WTC11 (cell line): ENCODE measurements around the gene RALY. TPM values are rescaled to one million over a fixed set of nuclear protein-coding genes. Genes with fewer than 3 reads are reported as not detected.

Experiments
- ATAC-seq: fragments of 200-7000 bp; cut with Tn5 transposase; 2 replicates; pipeline ENCODE4 v1.10.0; 2021; ENCODE audit warnings: mild to moderate bottlenecking, moderate library complexity
- Bru-seq: library from RNA; stranded (reverse); fragments of 400-500 nt; gene quantifications from one replicate; lab custom pipeline; 2021; lab: Mats Ljungman, UMichigan
- CTCF ChIA-PET: fragments of 300-600 bp; sonication (Branson Sonifier 250); formaldehyde crosslinking; loops from one replicate; lab custom pipeline; 2021; ENCODE audit warnings: antibody characterized with exemption; lab: Charles Lee
- POLR2A ChIA-PET: fragments of 350-600 bp; sonication (Branson Sonifier 250); formaldehyde crosslinking; loops from one replicate; lab custom pipeline; 2021; ENCODE audit warnings: antibody characterized with exemption; lab: Charles Lee
- DNase-seq: peaks from one replicate; pipeline ENCODE4 v3.0.0; 2021; ENCODE audit warnings: low spot score
- H3K27ac Mint-ChIP-seq: 2 replicates; pipeline ENCODE4 v1.8.0; 2021; ENCODE audit warnings: mixed read lengths
- H3K27me3 Mint-ChIP-seq: 2 replicates; pipeline ENCODE4 v1.8.0; 2021; ENCODE audit warnings: low read depth, mild to moderate bottlenecking, moderate library complexity, mixed read lengths
- H3K36me3 Mint-ChIP-seq: 2 replicates; pipeline ENCODE4 v1.8.0; 2021; ENCODE audit warnings: mixed read lengths
- H3K4me1 Mint-ChIP-seq: 2 replicates; pipeline ENCODE4 v1.8.0; 2022; ENCODE audit warnings: mixed read lengths
- H3K4me3 Mint-ChIP-seq: 2 replicates; pipeline ENCODE4 v1.8.0; 2021; ENCODE audit warnings: mild to moderate bottlenecking, moderate library complexity, mixed read lengths
- H3K9me3 Mint-ChIP-seq: 2 replicates; pipeline ENCODE4 v1.8.0; 2021; ENCODE audit warnings: mixed read lengths
- CBFB ChIP-seq: sonication (generic); formaldehyde crosslinking; IDR thresholded peaks from 2 replicates; pipeline ENCODE4 v1.8.1; 2022; ENCODE audit warnings: mild to moderate bottlenecking, low read depth, missing genetic modification reagents
- CDX4 ChIP-seq: fragments of 250-450 bp; sonication (Bioruptor Pico); IDR thresholded peaks from 2 replicates; pipeline ENCODE4 v1.9.0; 2021; ENCODE audit warnings: moderate library complexity, mild to moderate bottlenecking, inconsistent platforms, borderline replicate concordance
- CREB1 ChIP-seq: sonication (generic); formaldehyde crosslinking; IDR thresholded peaks from 2 replicates; pipeline ENCODE4 v1.8.0; 2023; ENCODE audit warnings: mild to moderate bottlenecking, missing genetic modification reagents
- ELF4 ChIP-seq: sonication (generic); formaldehyde crosslinking; IDR thresholded peaks from 2 replicates; pipeline ENCODE4 v1.8.1; 2022; ENCODE audit warnings: low read depth, mild to moderate bottlenecking, moderate library complexity, missing genetic modification reagents
- FOXK1 ChIP-seq: sonication (generic); formaldehyde crosslinking; IDR thresholded peaks from 2 replicates; pipeline ENCODE4 v1.8.0; 2022; ENCODE audit warnings: mild to moderate bottlenecking, moderate library complexity, missing genetic modification reagents
- FOXP1 ChIP-seq: sonication (generic); formaldehyde crosslinking; IDR thresholded peaks from 2 replicates; pipeline ENCODE4 v1.8.0; 2022; ENCODE audit warnings: missing genetic modification reagents, mild to moderate bottlenecking, moderate library complexity, borderline replicate concordance
- FOXP4 ChIP-seq: sonication (generic); formaldehyde crosslinking; IDR thresholded peaks from 2 replicates; pipeline ENCODE4 v1.8.0; 2022; ENCODE audit warnings: mild to moderate bottlenecking, missing genetic modification reagents
- KAT7 ChIP-seq: sonication (generic); formaldehyde crosslinking; IDR thresholded peaks from 2 replicates; pipeline ENCODE4 v1.8.1; 2023; ENCODE audit warnings: missing genetic modification reagents, mild to moderate bottlenecking, borderline replicate concordance
- PRRX2 ChIP-seq: fragments of 250-450 bp; sonication (Bioruptor Pico); IDR thresholded peaks from 2 replicates; pipeline ENCODE4 v1.8.0; 2021; ENCODE audit warnings: mild to moderate bottlenecking
- RORB ChIP-seq: fragments of 250-450 bp; sonication (Bioruptor Pico); IDR thresholded peaks from 2 replicates; pipeline ENCODE4 v1.9.0; 2021; ENCODE audit warnings: mild to moderate bottlenecking
- SMAD3 ChIP-seq: sonication (generic); formaldehyde crosslinking; IDR thresholded peaks from 2 replicates; pipeline ENCODE4 v1.8.0; 2022; ENCODE audit warnings: missing genetic modification reagents, mild to moderate bottlenecking, borderline replicate concordance
- SP1 ChIP-seq: sonication (generic); formaldehyde crosslinking; conservative IDR thresholded peaks from 2 replicates; pipeline ENCODE4 v1.8.1; 2022; ENCODE audit warnings: missing genetic modification reagents
- TCF7 ChIP-seq: sonication (generic); formaldehyde crosslinking; IDR thresholded peaks from 2 replicates; pipeline ENCODE4 v1.8.0; 2022; ENCODE audit warnings: mild to moderate bottlenecking, low read depth, missing genetic modification reagents, moderate library complexity
- TEAD1 ChIP-seq: sonication (generic); formaldehyde crosslinking; IDR thresholded peaks from 2 replicates; pipeline ENCODE4 v1.8.0; 2022; ENCODE audit warnings: mild to moderate bottlenecking, missing genetic modification reagents
- ZNF219 ChIP-seq: sonication (generic); formaldehyde crosslinking; IDR thresholded peaks from 2 replicates; pipeline ENCODE4 v1.8.0; 2023; ENCODE audit warnings: missing genetic modification reagents, mild to moderate bottlenecking, borderline replicate concordance
- ZNF317 ChIP-seq: sonication (generic); formaldehyde crosslinking; IDR thresholded peaks from 2 replicates; pipeline ENCODE4 v1.8.1; 2023; ENCODE audit warnings: low read depth, mild to moderate bottlenecking, moderate library complexity, missing genetic modification reagents, borderline replicate concordance
- long read RNA-seq, 3 experiments: library from RNA in 1 of 3; library from capped mRNA in 1 of 3; library from polyadenylated mRNA in 1 of 3; unstranded in 2 of 3; stranded (forward) in 1 of 3; transcript quantifications; one replicate each; pipeline ENCODE4 v2.0.0, GENCODE V29; 2021
- total RNA-seq: library from RNA; stranded (reverse); gene quantifications from 3 replicates; pipeline ENCODE4 v1.2.3, GENCODE V29; 2021
- TF ChIP-seq, protein P1 (sequence below): sonication (generic); formaldehyde crosslinking; IDR thresholded peaks from 2 replicates; pipeline ENCODE4 v1.8.1; 2022; ENCODE audit warnings: mild to moderate bottlenecking, moderate library complexity, missing genetic modification reagents
- TF ChIP-seq, protein P2 (sequence below): sonication (generic); formaldehyde crosslinking; IDR thresholded peaks from 2 replicates; pipeline ENCODE4 v1.8.0; 2023; ENCODE audit warnings: missing genetic modification reagents
- TF ChIP-seq, protein P3 (sequence below): sonication (generic); formaldehyde crosslinking; IDR thresholded peaks from 2 replicates; pipeline ENCODE4 v1.8.1; 2023; ENCODE audit warnings: mild to moderate bottlenecking, missing genetic modification reagents, borderline replicate concordance
- TF ChIP-seq, protein P4 (sequence below): sonication (generic); formaldehyde crosslinking; IDR thresholded peaks from 2 replicates; pipeline ENCODE4 v1.8.0; 2022; ENCODE audit warnings: missing genetic modification reagents
- TF ChIP-seq, protein P5 (sequence below): sonication (generic); formaldehyde crosslinking; IDR thresholded peaks from 2 replicates; pipeline ENCODE4 v1.8.1; 2023; ENCODE audit warnings: mild to moderate bottlenecking, missing genetic modification reagents, moderate library complexity

RALY gene
- total RNA-seq (157 to 164 TPM (median 157 TPM) in 3 replicates), Bru-seq, nascent RNA (percentile 82 among the genes with signal in this experiment)
- long read RNA-seq, experiment 1, full-length matches to known transcripts, result 594 of 718 reads
- long read RNA-seq, experiment 1, partial matches to known transcripts, result 22 of 718 reads
- long read RNA-seq, experiment 1, other reads (novel, unspliced or antisense), result 102 of 718 reads
- long read RNA-seq, experiment 2, full-length matches to known transcripts, result 113 of 235 reads
- long read RNA-seq, experiment 2, partial matches to known transcripts, result 86 of 235 reads
- long read RNA-seq, experiment 2, other reads (novel, unspliced or antisense), result 36 of 235 reads
- long read RNA-seq, experiment 3, full-length matches to known transcripts, result 1 of 21 reads
- long read RNA-seq, experiment 3, partial matches to known transcripts, result 18 of 21 reads
- long read RNA-seq, experiment 3, other reads (novel, unspliced or antisense), result 2 of 21 reads

DNA sequence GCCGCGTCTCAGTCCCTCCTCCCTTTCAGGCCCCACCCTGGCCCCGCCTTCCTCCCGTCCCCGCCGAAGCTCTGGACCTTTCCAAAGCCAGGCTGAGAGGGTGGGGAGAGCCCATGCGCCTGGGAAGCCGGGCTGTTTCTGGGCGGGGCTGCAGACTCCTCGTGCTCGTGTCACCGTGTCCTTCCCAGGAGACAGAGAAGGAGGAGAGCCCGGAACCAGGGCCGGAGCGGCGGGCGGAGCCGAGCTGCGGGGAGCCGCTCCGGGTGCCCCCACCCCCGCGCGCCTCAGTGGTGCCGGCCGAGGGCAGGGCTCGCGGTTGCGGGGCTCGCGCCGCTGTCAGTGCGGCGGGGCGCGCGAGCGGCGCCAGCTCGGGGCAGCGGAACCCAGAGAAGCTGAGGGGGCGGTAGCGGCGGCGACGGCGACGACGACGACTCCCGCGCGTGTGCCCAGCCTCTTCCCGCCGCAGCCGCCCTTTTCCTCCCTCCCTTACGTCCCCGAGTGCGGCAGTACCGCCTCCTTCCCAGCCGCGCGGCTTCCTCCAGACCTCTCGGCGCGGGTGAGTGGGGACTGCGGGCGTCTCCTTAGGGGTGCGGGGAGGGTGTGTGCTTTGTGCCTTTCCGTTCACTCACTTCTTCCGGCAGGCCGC is at the start of gene RALY:
Gene RALY (plus strand): TSS at position 336 of the 646 bp plus-strand sequence. CDS start 78,164 bp downstream, outside the sequence.
- peaks cover 40% of the 10 kb centered on the region for H3K4me1 Mint-ChIP-seq
- ATAC-seq, result no peak
- H3K36me3 Mint-ChIP-seq, result peaks cover 3% of the 10 kb centered on the region; the same call in 1 of the 2 replicates
- DNase-seq, result peak; percentile 98
- ChIA-PET CTCF (interaction anchor here (0.6 to 2.3 kb wide), 12 partner anchors 18 to 202 kb away, joined by 3 to 17 read pairs (median 5); partner anchors contain the start of gene EIF2S2), POLR2A (interaction anchor here (0.7 to 2.1 kb wide), 13 partner anchors 8 to 309 kb away, joined by 3 to 8 read pairs (median 4); partner anchors contain the start of genes CHMP4B and EIF2S2)
- no peaks in the 10 kb centered on the region for H3K27me3 Mint-ChIP-seq
- H3K27ac Mint-ChIP-seq, result peak within 1 kb of the TSS; percentile 98
- H3K9me3 Mint-ChIP-seq, result no peaks in the 10 kb centered on the region
- H3K4me3 Mint-ChIP-seq, result peak within 1 kb of the TSS; percentile 95
- TF ChIP-seq ELF4, result 0 out of 2 replicates have a peak, but pooled peaks have one; percentile 12
- TF ChIP-seq TEAD1, result no peak
- TF ChIP-seq CREB1 (CRISPR knock-in tag), result no peak
- peak; percentile 31; the same call in 1 of the 2 replicates for TF ChIP-seq SP1 (CRISPR knock-in tag)
- TF ChIP-seq KAT7 (CRISPR knock-in tag), result 0 out of 2 replicates have a peak, but pooled peaks have one; percentile 30
- no peak for TF ChIP-seq CDX4 (CRISPR knock-in tag)
- peak; percentile 74; the same call in 1 of the 2 replicates for TF ChIP-seq FOXP4 (CRISPR knock-in tag)
- no peak for TF ChIP-seq ZNF317 (CRISPR knock-in tag)
- TF ChIP-seq, protein P1, sequence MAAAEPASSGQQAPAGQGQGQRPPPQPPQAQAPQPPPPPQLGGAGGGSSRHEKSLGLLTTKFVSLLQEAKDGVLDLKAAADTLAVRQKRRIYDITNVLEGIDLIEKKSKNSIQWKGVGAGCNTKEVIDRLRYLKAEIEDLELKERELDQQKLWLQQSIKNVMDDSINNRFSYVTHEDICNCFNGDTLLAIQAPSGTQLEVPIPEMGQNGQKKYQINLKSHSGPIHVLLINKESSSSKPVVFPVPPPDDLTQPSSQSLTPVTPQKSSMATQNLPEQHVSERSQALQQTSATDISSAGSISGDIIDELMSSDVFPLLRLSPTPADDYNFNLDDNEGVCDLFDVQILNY (CRISPR knock-in tag), result 0 out of 2 replicates have a peak, but pooled peaks have one; percentile 23
- TF ChIP-seq, protein P2, sequence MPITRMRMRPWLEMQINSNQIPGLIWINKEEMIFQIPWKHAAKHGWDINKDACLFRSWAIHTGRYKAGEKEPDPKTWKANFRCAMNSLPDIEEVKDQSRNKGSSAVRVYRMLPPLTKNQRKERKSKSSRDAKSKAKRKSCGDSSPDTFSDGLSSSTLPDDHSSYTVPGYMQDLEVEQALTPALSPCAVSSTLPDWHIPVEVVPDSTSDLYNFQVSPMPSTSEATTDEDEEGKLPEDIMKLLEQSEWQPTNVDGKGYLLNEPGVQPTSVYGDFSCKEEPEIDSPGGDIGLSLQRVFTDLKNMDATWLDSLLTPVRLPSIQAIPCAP (CRISPR knock-in tag), result no peak
- TF ChIP-seq RORB (CRISPR knock-in tag), result no peak
- TF ChIP-seq FOXP1, result peak; percentile 86
- TF ChIP-seq PRRX2 (CRISPR knock-in tag), result no peak
- TF ChIP-seq TCF7 (CRISPR knock-in tag), result peak; percentile 77; the same call in 1 of the 2 replicates
- 0 out of 2 replicates have a peak, but pooled peaks have one; percentile 74 for TF ChIP-seq CBFB
- TF ChIP-seq, protein P3, sequence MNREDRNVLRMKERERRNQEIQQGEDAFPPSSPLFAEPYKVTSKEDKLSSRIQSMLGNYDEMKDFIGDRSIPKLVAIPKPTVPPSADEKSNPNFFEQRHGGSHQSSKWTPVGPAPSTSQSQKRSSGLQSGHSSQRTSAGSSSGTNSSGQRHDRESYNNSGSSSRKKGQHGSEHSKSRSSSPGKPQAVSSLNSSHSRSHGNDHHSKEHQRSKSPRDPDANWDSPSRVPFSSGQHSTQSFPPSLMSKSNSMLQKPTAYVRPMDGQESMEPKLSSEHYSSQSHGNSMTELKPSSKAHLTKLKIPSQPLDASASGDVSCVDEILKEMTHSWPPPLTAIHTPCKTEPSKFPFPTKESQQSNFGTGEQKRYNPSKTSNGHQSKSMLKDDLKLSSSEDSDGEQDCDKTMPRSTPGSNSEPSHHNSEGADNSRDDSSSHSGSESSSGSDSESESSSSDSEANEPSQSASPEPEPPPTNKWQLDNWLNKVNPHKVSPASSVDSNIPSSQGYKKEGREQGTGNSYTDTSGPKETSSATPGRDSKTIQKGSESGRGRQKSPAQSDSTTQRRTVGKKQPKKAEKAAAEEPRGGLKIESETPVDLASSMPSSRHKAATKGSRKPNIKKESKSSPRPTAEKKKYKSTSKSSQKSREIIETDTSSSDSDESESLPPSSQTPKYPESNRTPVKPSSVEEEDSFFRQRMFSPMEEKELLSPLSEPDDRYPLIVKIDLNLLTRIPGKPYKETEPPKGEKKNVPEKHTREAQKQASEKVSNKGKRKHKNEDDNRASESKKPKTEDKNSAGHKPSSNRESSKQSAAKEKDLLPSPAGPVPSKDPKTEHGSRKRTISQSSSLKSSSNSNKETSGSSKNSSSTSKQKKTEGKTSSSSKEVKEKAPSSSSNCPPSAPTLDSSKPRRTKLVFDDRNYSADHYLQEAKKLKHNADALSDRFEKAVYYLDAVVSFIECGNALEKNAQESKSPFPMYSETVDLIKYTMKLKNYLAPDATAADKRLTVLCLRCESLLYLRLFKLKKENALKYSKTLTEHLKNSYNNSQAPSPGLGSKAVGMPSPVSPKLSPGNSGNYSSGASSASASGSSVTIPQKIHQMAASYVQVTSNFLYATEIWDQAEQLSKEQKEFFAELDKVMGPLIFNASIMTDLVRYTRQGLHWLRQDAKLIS (CRISPR knock-in tag), result no peak
- TF ChIP-seq, protein P4, sequence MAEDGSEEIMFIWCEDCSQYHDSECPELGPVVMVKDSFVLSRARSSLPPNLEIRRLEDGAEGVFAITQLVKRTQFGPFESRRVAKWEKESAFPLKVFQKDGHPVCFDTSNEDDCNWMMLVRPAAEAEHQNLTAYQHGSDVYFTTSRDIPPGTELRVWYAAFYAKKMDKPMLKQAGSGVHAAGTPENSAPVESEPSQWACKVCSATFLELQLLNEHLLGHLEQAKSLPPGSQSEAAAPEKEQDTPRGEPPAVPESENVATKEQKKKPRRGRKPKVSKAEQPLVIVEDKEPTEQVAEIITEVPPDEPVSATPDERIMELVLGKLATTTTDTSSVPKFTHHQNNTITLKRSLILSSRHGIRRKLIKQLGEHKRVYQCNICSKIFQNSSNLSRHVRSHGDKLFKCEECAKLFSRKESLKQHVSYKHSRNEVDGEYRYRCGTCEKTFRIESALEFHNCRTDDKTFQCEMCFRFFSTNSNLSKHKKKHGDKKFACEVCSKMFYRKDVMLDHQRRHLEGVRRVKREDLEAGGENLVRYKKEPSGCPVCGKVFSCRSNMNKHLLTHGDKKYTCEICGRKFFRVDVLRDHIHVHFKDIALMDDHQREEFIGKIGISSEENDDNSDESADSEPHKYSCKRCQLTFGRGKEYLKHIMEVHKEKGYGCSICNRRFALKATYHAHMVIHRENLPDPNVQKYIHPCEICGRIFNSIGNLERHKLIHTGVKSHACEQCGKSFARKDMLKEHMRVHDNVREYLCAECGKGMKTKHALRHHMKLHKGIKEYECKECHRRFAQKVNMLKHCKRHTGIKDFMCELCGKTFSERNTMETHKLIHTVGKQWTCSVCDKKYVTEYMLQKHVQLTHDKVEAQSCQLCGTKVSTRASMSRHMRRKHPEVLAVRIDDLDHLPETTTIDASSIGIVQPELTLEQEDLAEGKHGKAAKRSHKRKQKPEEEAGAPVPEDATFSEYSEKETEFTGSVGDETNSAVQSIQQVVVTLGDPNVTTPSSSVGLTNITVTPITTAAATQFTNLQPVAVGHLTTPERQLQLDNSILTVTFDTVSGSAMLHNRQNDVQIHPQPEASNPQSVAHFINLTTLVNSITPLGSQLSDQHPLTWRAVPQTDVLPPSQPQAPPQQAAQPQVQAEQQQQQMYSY (CRISPR knock-in tag), result peak; percentile 29; the same call in 1 of the 2 replicates
- TF ChIP-seq ZNF219 (CRISPR knock-in tag), result no peak; the same call in 1 of the 2 replicates
- TF ChIP-seq FOXK1 (CRISPR knock-in tag), result peak; percentile 26
- TF ChIP-seq, protein P5, sequence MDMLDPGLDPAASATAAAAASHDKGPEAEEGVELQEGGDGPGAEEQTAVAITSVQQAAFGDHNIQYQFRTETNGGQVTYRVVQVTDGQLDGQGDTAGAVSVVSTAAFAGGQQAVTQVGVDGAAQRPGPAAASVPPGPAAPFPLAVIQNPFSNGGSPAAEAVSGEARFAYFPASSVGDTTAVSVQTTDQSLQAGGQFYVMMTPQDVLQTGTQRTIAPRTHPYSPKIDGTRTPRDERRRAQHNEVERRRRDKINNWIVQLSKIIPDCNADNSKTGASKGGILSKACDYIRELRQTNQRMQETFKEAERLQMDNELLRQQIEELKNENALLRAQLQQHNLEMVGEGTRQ (CRISPR knock-in tag), result no peak
- TF ChIP-seq SMAD3 (CRISPR knock-in tag), result peak; percentile 57; the same call in 1 of the 2 replicates
